ENCODE measurements around the gene SDHAF2.

GRCh38 chr11:61404641-61405040, 25.3 kb upstream of the SDHAF2 start:
- TF ChIP-seq BHLHE40 (IDR thresholded peaks at IDR 0.05; ENCODE audit: low read depth, low read length): no peak
- TF ChIP-seq MAZ (IDR thresholded peaks at IDR 0.05; ENCODE audit: borderline replicate concordance, low read depth, low read length): no peak
- TF ChIP-seq CHD1 (IDR thresholded peaks at IDR 0.05; ENCODE audit: low read depth, low read length): no peak
- no peak for TF ChIP-seq CTCF (conservative IDR thresholded peaks at IDR 0.05; ENCODE audit: low read depth, low read length)
- TF ChIP-seq POLR2A (IDR thresholded peaks at IDR 0.05; ENCODE audit: low read depth, low read length): no peak
- TF ChIP-seq FOS (IDR thresholded peaks at IDR 0.05; ENCODE audit: low read depth, low read length): no peak
- TF ChIP-seq RFX5 (IDR thresholded peaks at IDR 0.05; ENCODE audit: low read depth, low read length): no peak
- no peak for TF ChIP-seq NFE2L2 (IDR thresholded peaks at IDR 0.05; ENCODE audit: low read depth, low read length)
- no peak for TF ChIP-seq MXI1 (IDR thresholded peaks at IDR 0.05; ENCODE audit: borderline replicate concordance, low read depth, low read length)
- no peak for TF ChIP-seq MAFK (IDR thresholded peaks at IDR 0.05; ENCODE audit: low read depth, low read length)
